ENCODE data around the gene SLC16A3.

DNA sequence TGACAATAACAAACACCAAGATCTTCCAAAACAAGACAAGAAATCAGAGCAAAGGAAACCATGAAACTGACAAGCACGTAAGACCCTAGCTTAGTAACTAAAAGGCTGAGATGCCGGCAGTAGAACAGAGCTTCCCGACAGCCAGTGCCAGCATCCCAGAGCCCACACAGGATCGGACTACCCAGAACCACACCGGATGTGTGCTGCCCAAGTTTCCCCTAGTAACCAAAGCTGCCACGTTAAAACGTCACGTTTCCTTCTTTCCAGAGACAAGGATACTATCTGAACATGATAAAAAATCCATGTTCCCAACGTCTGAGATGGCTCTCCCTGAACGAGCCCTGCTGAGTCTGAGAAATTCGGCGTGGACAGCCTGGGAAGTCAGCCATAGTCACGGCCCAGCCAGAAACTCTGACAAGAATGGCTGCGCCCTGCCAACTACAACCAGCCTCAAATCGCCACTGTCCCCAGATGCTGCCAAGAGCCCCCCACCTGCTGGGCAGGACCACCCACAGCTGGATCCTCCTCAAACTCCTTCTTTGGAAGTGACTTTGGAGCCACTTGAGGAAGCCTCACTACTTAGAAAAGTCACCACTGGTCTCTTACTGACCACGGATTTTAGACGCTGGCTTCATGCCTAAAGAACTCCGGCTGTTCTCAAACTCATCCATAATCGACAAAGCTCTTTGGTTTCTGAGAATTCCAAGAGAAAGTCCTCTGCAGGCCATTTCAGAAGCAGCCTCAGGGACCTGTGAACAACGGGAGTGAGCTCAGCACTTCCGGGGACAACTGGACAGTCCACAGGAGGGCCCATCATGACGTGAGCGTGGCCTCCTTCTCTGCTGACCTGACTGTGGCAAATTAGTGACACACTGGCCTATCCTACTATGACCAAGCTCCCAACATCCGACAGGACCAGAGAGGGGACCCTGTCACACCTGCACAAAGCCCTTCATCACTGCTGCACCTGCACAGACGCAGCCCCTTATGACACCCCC is 32.9 kb upstream of the SLC16A3 start:
- TF ChIP-seq CTCF (IDR thresholded peaks at IDR 0.05) (no peak), POLR2A (IDR thresholded peaks at IDR 0.05) (no peak)

Data from adrenal gland (tissue), 5 donors.